ENCODE results near the gene TOR1AIP2. TPM values are rescaled to one million over a fixed set of nuclear protein-coding genes. Genes with fewer than 3 reads are reported as not detected.
A peak's percentile ranks its signal among the peaks of the same experiment; 100 is the strongest.

The TOR1AIP2 gene
- total and polyA plus RNA-seq, 10 of the 15 experiments (the other 5 are each of a cell fraction or from before 2014, with no cell fraction given): 5.3 to 38.9 (median 15.4) TPM

DNA sequence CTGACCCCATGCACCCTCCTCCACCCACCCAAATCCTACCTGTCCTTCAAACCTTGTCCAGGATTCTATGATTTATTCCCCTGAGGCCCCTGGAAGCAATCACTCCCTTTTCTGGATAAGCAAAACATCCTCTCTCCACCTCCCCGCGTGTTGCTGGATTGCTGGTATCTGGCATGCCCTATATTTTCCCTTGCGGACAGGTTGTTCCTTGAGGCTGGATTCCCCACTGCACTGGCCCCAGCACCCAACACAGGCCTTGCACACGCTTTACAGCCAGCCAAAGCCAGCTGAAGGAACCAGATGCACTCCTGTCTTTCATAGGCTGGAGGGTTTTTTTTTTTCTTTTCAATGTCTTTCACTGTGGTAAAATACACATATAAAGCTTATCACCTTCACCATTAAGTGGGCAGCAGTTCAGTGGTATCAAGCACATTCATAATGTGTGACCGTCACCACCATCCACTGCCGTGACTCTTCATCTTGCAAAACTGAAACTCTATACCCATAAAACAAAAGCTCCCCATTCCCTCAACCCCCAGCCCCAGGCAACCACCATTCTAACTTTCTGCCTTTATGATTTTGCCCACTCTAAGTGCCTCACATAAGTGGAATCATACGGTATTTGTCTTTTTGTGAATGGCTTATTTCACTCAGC, 50.9 kb downstream of the TOR1AIP2 start:
- FAIRE-seq: no peak
- Histone ChIP-seq H3K4me1 (ENCODE audit: control insufficient read depth, insufficient read depth, low read length) (peaks cover 1% of the 10 kb centered on the region; the same call in 1 of the 2 replicates), H4K20me1 (ENCODE audit: control insufficient read depth, insufficient read depth) (no peaks in the 10 kb centered on the region), H3K27me3 (replicated peaks in 1 of 2; ENCODE audit: control insufficient read depth in 2 of 2, insufficient read depth in 2 of 2, low read length in 1 of 2) (no peaks in the 10 kb centered on the region; a peak in 1 of 4 replicates), H3K27ac (ENCODE audit: control insufficient read depth, insufficient read depth) (no peak overlapping the region), H3K9ac (ENCODE audit: control insufficient read depth, insufficient read depth, low read length) (no peak overlapping the region), H2AFZ (ENCODE audit: control insufficient read depth, low read depth, low read length) (no peak overlapping the region), H3K36me3 (ENCODE audit: control insufficient read depth in 2 of 2, insufficient read depth in 2 of 2, low read length in 1 of 2) (no peaks in the 10 kb centered on the region), H3K79me2 (ENCODE audit: control insufficient read depth, insufficient read depth, low read length) (no peaks in the 10 kb centered on the region), H3K4me2 (ENCODE audit: control insufficient read depth, insufficient read depth) (no peak overlapping the region), H3K4me3 (no peak overlapping the region), H3K9me3 (replicated peaks; ENCODE audit: control insufficient read depth, insufficient read depth, low read length) (no peaks in the 10 kb centered on the region)
- peak; percentile 56 for ATAC-seq
- ChIA-PET SMC1A (ENCODE audit: uncharacterized antibody, unreplicated experiment) (interaction anchor here (0.6 to 1.4 kb wide), 3 partner anchors 16 to 28 kb away, joined by 3 read pairs; no protein-coding TSS in a partner anchor), CTCF (interaction anchor here (1.7 to 4.7 kb wide), 2 partner anchors 12 to 18 kb away, joined by 7 to 33 read pairs; no protein-coding TSS in a partner anchor), RAD21 (ENCODE audit: unreplicated experiment) (interaction anchor here (1.7 kb wide), 1 partner anchor 12 kb away, joined by 10 read pairs; no protein-coding TSS in a partner anchor), POLR2A (no interaction called here)
- no peak for TF ChIP-seq HDGF (IDR thresholded peaks at IDR 0.05)
- no peak for TF ChIP-seq HCFC1 (IDR thresholded peaks at IDR 0.05; ENCODE audit: low read length)
- no peak for TF ChIP-seq BRCA1 (IDR thresholded peaks at IDR 0.05; ENCODE audit: low read depth, low read length)
- TF ChIP-seq POLR2AphosphoS2 (IDR thresholded peaks at IDR 0.05; ENCODE audit: low read depth, low read length): no peak
- TF ChIP-seq, protein P1, sequence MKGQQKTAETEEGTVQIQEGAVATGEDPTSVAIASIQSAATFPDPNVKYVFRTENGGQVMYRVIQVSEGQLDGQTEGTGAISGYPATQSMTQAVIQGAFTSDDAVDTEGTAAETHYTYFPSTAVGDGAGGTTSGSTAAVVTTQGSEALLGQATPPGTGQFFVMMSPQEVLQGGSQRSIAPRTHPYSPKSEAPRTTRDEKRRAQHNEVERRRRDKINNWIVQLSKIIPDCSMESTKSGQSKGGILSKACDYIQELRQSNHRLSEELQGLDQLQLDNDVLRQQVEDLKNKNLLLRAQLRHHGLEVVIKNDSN (IDR thresholded peaks at IDR 0.05; ENCODE audit: borderline replicate concordance, extremely low read length, insufficient read depth, low read depth, low read length): no peak
- TF ChIP-seq, protein P2, sequence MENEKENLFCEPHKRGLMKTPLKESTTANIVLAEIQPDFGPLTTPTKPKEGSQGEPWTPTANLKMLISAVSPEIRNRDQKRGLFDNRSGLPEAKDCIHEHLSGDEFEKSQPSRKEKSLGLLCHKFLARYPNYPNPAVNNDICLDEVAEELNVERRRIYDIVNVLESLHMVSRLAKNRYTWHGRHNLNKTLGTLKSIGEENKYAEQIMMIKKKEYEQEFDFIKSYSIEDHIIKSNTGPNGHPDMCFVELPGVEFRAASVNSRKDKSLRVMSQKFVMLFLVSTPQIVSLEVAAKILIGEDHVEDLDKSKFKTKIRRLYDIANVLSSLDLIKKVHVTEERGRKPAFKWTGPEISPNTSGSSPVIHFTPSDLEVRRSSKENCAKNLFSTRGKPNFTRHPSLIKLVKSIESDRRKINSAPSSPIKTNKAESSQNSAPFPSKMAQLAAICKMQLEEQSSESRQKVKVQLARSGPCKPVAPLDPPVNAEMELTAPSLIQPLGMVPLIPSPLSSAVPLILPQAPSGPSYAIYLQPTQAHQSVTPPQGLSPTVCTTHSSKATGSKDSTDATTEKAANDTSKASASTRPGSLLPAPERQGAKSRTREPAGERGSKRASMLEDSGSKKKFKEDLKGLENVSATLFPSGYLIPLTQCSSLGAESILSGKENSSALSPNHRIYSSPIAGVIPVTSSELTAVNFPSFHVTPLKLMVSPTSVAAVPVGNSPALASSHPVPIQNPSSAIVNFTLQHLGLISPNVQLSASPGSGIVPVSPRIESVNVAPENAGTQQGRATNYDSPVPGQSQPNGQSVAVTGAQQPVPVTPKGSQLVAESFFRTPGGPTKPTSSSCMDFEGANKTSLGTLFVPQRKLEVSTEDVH (IDR thresholded peaks at IDR 0.05; ENCODE audit: low read depth, partially characterized antibody): no peak
- no peak for TF ChIP-seq POLR2A (IDR thresholded peaks at IDR 0.05; ENCODE audit: low read depth, low read length)
- TF ChIP-seq DPF2 (IDR thresholded peaks at IDR 0.05): no peak
- no peak for TF ChIP-seq TBL1XR1 (IDR thresholded peaks at IDR 0.05; ENCODE audit: low read depth, low read length)
- no peak for TF ChIP-seq POLR2AphosphoS5 (IDR thresholded peaks at IDR 0.05; ENCODE audit: low read length)
- TF ChIP-seq TARDBP (IDR thresholded peaks at IDR 0.05; ENCODE audit: borderline replicate concordance): no peak
- TF ChIP-seq BMI1 (IDR thresholded peaks at IDR 0.05; ENCODE audit: borderline replicate concordance): no peak
- TF ChIP-seq SUPT20H (IDR thresholded peaks at IDR 0.05; ENCODE audit: borderline replicate concordance, control insufficient read depth, low read depth, low read length): no peak
- no peak for TF ChIP-seq BCL11A (IDR thresholded peaks at IDR 0.05; ENCODE audit: low read depth, low read length)
- TF ChIP-seq, protein P3, sequence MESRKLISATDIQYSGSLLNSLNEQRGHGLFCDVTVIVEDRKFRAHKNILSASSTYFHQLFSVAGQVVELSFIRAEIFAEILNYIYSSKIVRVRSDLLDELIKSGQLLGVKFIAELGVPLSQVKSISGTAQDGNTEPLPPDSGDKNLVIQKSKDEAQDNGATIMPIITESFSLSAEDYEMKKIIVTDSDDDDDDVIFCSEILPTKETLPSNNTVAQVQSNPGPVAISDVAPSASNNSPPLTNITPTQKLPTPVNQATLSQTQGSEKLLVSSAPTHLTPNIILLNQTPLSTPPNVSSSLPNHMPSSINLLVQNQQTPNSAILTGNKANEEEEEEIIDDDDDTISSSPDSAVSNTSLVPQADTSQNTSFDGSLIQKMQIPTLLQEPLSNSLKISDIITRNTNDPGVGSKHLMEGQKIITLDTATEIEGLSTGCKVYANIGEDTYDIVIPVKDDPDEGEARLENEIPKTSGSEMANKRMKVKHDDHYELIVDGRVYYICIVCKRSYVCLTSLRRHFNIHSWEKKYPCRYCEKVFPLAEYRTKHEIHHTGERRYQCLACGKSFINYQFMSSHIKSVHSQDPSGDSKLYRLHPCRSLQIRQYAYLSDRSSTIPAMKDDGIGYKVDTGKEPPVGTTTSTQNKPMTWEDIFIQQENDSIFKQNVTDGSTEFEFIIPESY (IDR thresholded peaks at IDR 0.05): no peak
- no peak for TF ChIP-seq BHLHE40 (IDR thresholded peaks at IDR 0.05; ENCODE audit: borderline replicate concordance in 1 of 2, low read depth in 2 of 2, low read length in 1 of 2)
- intact Hi-C loops (cut with micrococcal nuclease; ENCODE audit: unreplicated experiment): no loop called here
- no TSS peak for BruUV-seq (replicated peaks)
- DNase-seq (ENCODE audit: low read depth, low spot score): no peak
- WGBS (ENCODE audit: insufficient coverage, insufficient replicate concordance, low lambda C conversion rate, missing lambda C conversion rate): 64% methylated on average over 7 of the region's 7 CpGs
- in situ Hi-C loops (cut with MboI): no loop called here
